GM12878 (cell line): ENCODE data around the gene MAN2B2. TPM values are rescaled to one million over a fixed set of nuclear protein-coding genes. Genes with fewer than 3 reads are reported as not detected.
A peak's percentile ranks its signal among the peaks of the same experiment; 100 is the strongest.

Source experiments
- ATAC-seq: fragments of 200-7000 bp; cut with Tn5 transposase; 3 replicates; pipeline ENCODE4 v1.9.1; 2020; ENCODE audit warnings: mild to moderate bottlenecking, moderate library complexity
- BruUV-seq: library from RNA; stranded (reverse); fragments of 400-500 nt; replicated peaks from 2 replicates; lab custom pipeline; 2021; lab: Mats Ljungman, UMichigan
- CTCF ChIA-PET: fragments of 300-600 bp; sonication (Branson Sonifier 250); formaldehyde crosslinking; extraction: SDS; loops from one replicate; lab custom pipeline; 2021; ENCODE audit warnings: inconsistent platforms; lab: Yijun Ruan, JAX
- POLR2A ChIA-PET: fragments of 350-600 bp; formaldehyde crosslinking; extraction: SDS; loops from one replicate; lab custom pipeline; 2021; ENCODE audit warnings: inconsistent platforms; lab: Charles Lee
- RAD21 ChIA-PET: fragments of 300-600 bp; sonication (Branson Sonifier 250); formaldehyde crosslinking; loops from one replicate; lab custom pipeline; 2023; ENCODE audit warnings: antibody characterized with exemption; ENCODE audit not compliant: unreplicated experiment; lab: Charles Lee
- SMC1A ChIA-PET: fragments of 300-600 bp; sonication (Branson Sonifier 250); formaldehyde crosslinking; loops from one replicate; lab custom pipeline; 2023; ENCODE audit not compliant: unreplicated experiment, uncharacterized antibody; lab: Charles Lee
- DNase-seq: peaks from one replicate; pipeline ENCODE4 v3.0.0-alpha.2; 2011; ENCODE audit warnings: low read depth, low spot score
- FAIRE-seq: peaks from 3 replicates; lab custom pipeline; 2011; peaks lifted over from hg19 to GRCh38; lab: Jason Lieb, UNC
- H2AFZ ChIP-seq: 2 replicates; pipeline ENCODE4 v1.6.0; 2011; ENCODE audit warnings: low read depth, low read length, control low read depth; ENCODE audit not compliant: control insufficient read depth
- H3K27ac ChIP-seq: 2 replicates; pipeline ENCODE4 v1.5.1; 2011; ENCODE audit warnings: control low read depth; ENCODE audit not compliant: control insufficient read depth, insufficient read depth
- H3K27me3 ChIP-seq, 2 experiments: replicated peaks in 1 of 2; 2 replicates each; pipeline versions ENCODE4 v1.6.0 to v1.6.1; 2011; ENCODE audit warnings: low read length in 1 of 2; ENCODE audit not compliant: control insufficient read depth in 2 of 2, insufficient read depth in 2 of 2
- H3K36me3 ChIP-seq, 2 experiments: 2 replicates each; pipeline ENCODE4 v1.5.1; 2011; ENCODE audit warnings: low read length in 1 of 2; ENCODE audit not compliant: control insufficient read depth in 2 of 2, insufficient read depth in 2 of 2
- H3K4me1 ChIP-seq: 2 replicates; pipeline ENCODE4 v1.6.1; 2011; ENCODE audit warnings: mild to moderate bottlenecking, low read length, moderate library complexity, mixed read lengths; ENCODE audit not compliant: control insufficient read depth, insufficient read depth
- H3K4me2 ChIP-seq: 2 replicates; pipeline ENCODE4 v1.6.0; 2011; ENCODE audit warnings: control low read depth; ENCODE audit not compliant: control insufficient read depth, insufficient read depth
- H3K4me3 ChIP-seq: fragments of 200-600 bp; sonication (generic); 2 replicates; pipeline ENCODE4 v1.5.1; 2016
- H3K79me2 ChIP-seq: 2 replicates; pipeline ENCODE4 v1.6.0; 2011; ENCODE audit warnings: low read length; ENCODE audit not compliant: control insufficient read depth, insufficient read depth
- H3K9ac ChIP-seq: 2 replicates; pipeline ENCODE4 v1.8.0; 2011; ENCODE audit warnings: low read length, control low read depth, mixed read lengths; ENCODE audit not compliant: control insufficient read depth, insufficient read depth
- H3K9me3 ChIP-seq: replicated peaks from 3 replicates; pipeline ENCODE4 v1.5.1; 2011; ENCODE audit warnings: mild to moderate bottlenecking, low read length; ENCODE audit not compliant: control insufficient read depth, insufficient read depth
- H4K20me1 ChIP-seq: 2 replicates; pipeline ENCODE4 v1.6.0; 2011; ENCODE audit not compliant: control insufficient read depth, insufficient read depth
- ATF2 ChIP-seq: IDR thresholded peaks from 2 replicates; pipeline ENCODE4 v1.6.1; 2012; ENCODE audit warnings: low read length, inconsistent platforms
- LARP7 ChIP-seq: fragments of 450-650 bp; IDR thresholded peaks from 2 replicates; pipeline ENCODE4 v1.6.1; 2017; ENCODE audit warnings: mild to moderate bottlenecking
- WGBS: methylation state at CpG from one replicate; pipeline ENCODE4 v1.1.6; 2016; ENCODE audit warnings: low lambda C conversion rate; ENCODE audit not compliant: insufficient replicate concordance, insufficient coverage; ENCODE audit errors: missing lambda C conversion rate; 5-methylcytosine and 5-hydroxymethylcytosine counted together
- in situ Hi-C: fragments of 300-500 bp; cut with MboI; formaldehyde crosslinking; loops from 9 replicates; pipeline ENCODE4 v1.14.3; 2018; ENCODE audit warnings: mixed read lengths
- intact Hi-C: fragments of 100-400 bp; cut with micrococcal nuclease; formaldehyde crosslinking; loops from one replicate; pipeline ENCODE4 v1.14.2; 2022; ENCODE audit not compliant: unreplicated experiment
- polyA plus RNA-seq, 11 experiments: library from polyadenylated mRNA; depleted of rRNA in 4 of 11; unstranded in 6 of 11; stranded (reverse) in 5 of 11; fragments of >200 nt; fragmentation: Nextera tagmentation in 4 of 11; fragmentation: Illumina TruSeq in 1 of 11; extraction: Ambion mirVana in 4 of 11; extraction: Trizol in 1 of 11; gene quantifications; 1 replicate in 1 of 11; 2 replicates in 10 of 11; pipeline versions ENCODE4 v1.2.1 to v1.2.3, GENCODE V29; 2011 to 2016; ENCODE audit warnings: inconsistent platforms in 2 of 11, missing spikeins in 2 of 11, low read depth in 1 of 11
- total RNA-seq, 4 experiments: library from RNA; depleted of rRNA in 3 of 4; stranded (reverse); fragments of >200 nt in 3 of 4; fragmentation: Illumina TruSeq in 1 of 4; extraction: Trizol in 1 of 4; gene quantifications; 2 replicates each; pipeline versions ENCODE4 v1.2.1 to v1.2.3, GENCODE V29; 2013 to 2021
- TF ChIP-seq, protein P1 (sequence below), 3 experiments: IDR thresholded peaks in 2 of 3; conservative IDR thresholded peaks in 1 of 3; 2 replicates each; pipeline ENCODE4 v1.5.1; 2011; ENCODE audit warnings: low read depth in 3 of 3, low read length in 3 of 3, mild to moderate bottlenecking in 3 of 3, control low read depth in 2 of 3, moderate library complexity in 2 of 3, inconsistent platforms in 1 of 3, mixed read lengths in 1 of 3; ENCODE audit not compliant: control insufficient read depth in 2 of 3, insufficient read depth in 1 of 3; ENCODE audit errors: extremely low read depth in 1 of 3
- TF ChIP-seq, protein P2 (sequence below): fragments of 450-650 bp; IDR thresholded peaks from 2 replicates; pipeline ENCODE4 v1.6.1; 2016; ENCODE audit warnings: mild to moderate bottlenecking, moderate library complexity, borderline replicate concordance

Gene MAN2B2
- total and polyA plus RNA-seq, 10 of the 15 experiments (the other 5 are each of a cell fraction or from before 2014, with no cell fraction given), result 0.47 to 14.5 (median 7.0) TPM

GRCh38 chr4:6549445-6549844 lies 25.5 kb upstream of the MAN2B2 start:
- BruUV-seq, result no TSS peak
- Histone ChIP-seq H3K27me3 (no peaks in the 10 kb centered on the region), H4K20me1 (no peaks in the 10 kb centered on the region), H3K9ac (no peak overlapping the region), H3K36me3 (no peaks in the 10 kb centered on the region), H3K4me2 (no peak overlapping the region), H2AFZ (no peak overlapping the region), H3K9me3 (no peaks in the 10 kb centered on the region; the same call in 2 of the 3 replicates), H3K4me1 (no peaks in the 10 kb centered on the region), H3K27ac (no peak overlapping the region), H3K4me3 (no peak overlapping the region), H3K79me2 (no peaks in the 10 kb centered on the region)
- no peak for FAIRE-seq
- no peak for DNase-seq
- intact Hi-C loops (loop anchor here (5.0 kb wide), 1 partner anchor 297 kb away; no protein-coding TSS in a partner anchor), in situ Hi-C loops (loop anchor here (5.0 kb wide), 1 partner anchor 297 kb away; no protein-coding TSS in a partner anchor)
- ChIA-PET SMC1A (interaction anchor here (0.6 kb wide), 1 partner anchor 1604 kb away, joined by 3 read pairs; no protein-coding TSS in a partner anchor), CTCF (interaction anchor here (0.6 kb wide), 1 partner anchor 324 kb away, joined by 3 read pairs; no protein-coding TSS in a partner anchor), POLR2A (no interaction called here), RAD21 (interaction anchor here (0.8 kb wide), 1 partner anchor 222 kb away, joined by 3 read pairs; no protein-coding TSS in a partner anchor)
- ATAC-seq, result no peak
- no peak for TF ChIP-seq LARP7
- no peak for TF ChIP-seq ATF2
- TF ChIP-seq, protein P1, sequence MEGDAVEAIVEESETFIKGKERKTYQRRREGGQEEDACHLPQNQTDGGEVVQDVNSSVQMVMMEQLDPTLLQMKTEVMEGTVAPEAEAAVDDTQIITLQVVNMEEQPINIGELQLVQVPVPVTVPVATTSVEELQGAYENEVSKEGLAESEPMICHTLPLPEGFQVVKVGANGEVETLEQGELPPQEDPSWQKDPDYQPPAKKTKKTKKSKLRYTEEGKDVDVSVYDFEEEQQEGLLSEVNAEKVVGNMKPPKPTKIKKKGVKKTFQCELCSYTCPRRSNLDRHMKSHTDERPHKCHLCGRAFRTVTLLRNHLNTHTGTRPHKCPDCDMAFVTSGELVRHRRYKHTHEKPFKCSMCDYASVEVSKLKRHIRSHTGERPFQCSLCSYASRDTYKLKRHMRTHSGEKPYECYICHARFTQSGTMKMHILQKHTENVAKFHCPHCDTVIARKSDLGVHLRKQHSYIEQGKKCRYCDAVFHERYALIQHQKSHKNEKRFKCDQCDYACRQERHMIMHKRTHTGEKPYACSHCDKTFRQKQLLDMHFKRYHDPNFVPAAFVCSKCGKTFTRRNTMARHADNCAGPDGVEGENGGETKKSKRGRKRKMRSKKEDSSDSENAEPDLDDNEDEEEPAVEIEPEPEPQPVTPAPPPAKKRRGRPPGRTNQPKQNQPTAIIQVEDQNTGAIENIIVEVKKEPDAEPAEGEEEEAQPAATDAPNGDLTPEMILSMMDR (IDR thresholded peaks at IDR 0.05 in 2 of 3, conservative IDR thresholded peaks at IDR 0.05 in 1 of 3; ENCODE audit: control insufficient read depth in 2 of 3, extremely low read depth in 1 of 3, insufficient read depth in 1 of 3, low read depth in 3 of 3, low read length in 3 of 3), result 0 out of 6 replicates have a peak, but pooled peaks of 1 of the 3 experiments have one; percentile 4
- TF ChIP-seq, protein P2, sequence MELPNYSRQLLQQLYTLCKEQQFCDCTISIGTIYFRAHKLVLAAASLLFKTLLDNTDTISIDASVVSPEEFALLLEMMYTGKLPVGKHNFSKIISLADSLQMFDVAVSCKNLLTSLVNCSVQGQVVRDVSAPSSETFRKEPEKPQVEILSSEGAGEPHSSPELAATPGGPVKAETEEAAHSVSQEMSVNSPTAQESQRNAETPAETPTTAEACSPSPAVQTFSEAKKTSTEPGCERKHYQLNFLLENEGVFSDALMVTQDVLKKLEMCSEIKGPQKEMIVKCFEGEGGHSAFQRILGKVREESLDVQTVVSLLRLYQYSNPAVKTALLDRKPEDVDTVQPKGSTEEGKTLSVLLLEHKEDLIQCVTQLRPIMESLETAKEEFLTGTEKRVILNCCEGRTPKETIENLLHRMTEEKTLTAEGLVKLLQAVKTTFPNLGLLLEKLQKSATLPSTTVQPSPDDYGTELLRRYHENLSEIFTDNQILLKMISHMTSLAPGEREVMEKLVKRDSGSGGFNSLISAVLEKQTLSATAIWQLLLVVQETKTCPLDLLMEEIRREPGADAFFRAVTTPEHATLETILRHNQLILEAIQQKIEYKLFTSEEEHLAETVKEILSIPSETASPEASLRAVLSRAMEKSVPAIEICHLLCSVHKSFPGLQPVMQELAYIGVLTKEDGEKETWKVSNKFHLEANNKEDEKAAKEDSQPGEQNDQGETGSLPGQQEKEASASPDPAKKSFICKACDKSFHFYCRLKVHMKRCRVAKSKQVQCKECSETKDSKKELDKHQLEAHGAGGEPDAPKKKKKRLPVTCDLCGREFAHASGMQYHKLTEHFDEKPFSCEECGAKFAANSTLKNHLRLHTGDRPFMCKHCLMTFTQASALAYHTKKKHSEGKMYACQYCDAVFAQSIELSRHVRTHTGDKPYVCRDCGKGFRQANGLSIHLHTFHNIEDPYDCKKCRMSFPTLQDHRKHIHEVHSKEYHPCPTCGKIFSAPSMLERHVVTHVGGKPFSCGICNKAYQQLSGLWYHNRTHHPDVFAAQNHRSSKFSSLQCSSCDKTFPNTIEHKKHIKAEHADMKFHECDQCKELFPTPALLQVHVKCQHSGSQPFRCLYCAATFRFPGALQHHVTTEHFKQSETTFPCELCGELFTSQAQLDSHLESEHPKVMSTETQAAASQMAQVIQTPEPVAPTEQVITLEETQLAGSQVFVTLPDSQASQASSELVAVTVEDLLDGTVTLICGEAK, result no peak
- 4% methylated on average over 7 of the region's 7 CpGs for WGBS
